Transverse colon (tissue), 4 donors: Measurements from ENCODE around the gene PLCD3. TPM values are rescaled to one million over a fixed set of nuclear protein-coding genes. Genes with fewer than 3 reads are reported as not detected.
A peak's percentile ranks its signal among the peaks of the same experiment; 100 is the strongest.

ENCODE experiments used
- DNase-seq: peaks from one replicate; pipeline ENCODE4 v3.0.0-alpha.2; 2019
- H3K27ac ChIP-seq, 4 donors: fragments of 200-600 bp; sonication (generic); 2 replicates each; pipeline ENCODE4 v1.5.1; 2016 to 2018; ENCODE audit warnings: inconsistent platforms in 4 of 4
- H3K27me3 ChIP-seq: fragments of 200-600 bp; sonication (generic); 2 replicates; pipeline ENCODE4 v1.5.1; 2017; ENCODE audit warnings: inconsistent platforms
- H3K36me3 ChIP-seq, 4 donors: fragments of 200-600 bp; sonication (generic); 2 replicates each; pipeline ENCODE4 v1.5.1; 2017 to 2019; ENCODE audit warnings: inconsistent platforms in 4 of 4
- H3K4me1 ChIP-seq, 4 donors: fragments of 200-600 bp; sonication (generic); 2 replicates each; pipeline ENCODE4 v1.5.1; 2017 to 2020; ENCODE audit warnings: inconsistent platforms in 4 of 4
- H3K4me3 ChIP-seq, 4 donors: fragments of 200-600 bp; sonication (generic); 1 replicate in 1 of 4; 2 replicates in 3 of 4; pipeline versions ENCODE4 v1.5.1 to v1.6.1; 2017 to 2019; ENCODE audit warnings: inconsistent platforms in 4 of 4
- H3K9me3 ChIP-seq, 2 donors: fragments of 200-600 bp; sonication (generic); 2 replicates each; pipeline ENCODE4 v1.5.1; 2017 to 2019; ENCODE audit warnings: inconsistent platforms in 2 of 2
- CTCF ChIP-seq, 5 experiments: fragments of 200-600 bp in 3 of 5; fragments of 450-650 bp in 2 of 5; sonication (generic) in 3 of 5; IDR thresholded peaks; 1 replicate in 2 of 5; 2 replicates in 3 of 5; pipeline ENCODE4 v1.5.1; 2016 to 2017; ENCODE audit warnings: antibody characterized with exemption in 5 of 5, inconsistent platforms in 3 of 5, mild to moderate bottlenecking in 2 of 5, moderate library complexity in 1 of 5
- EP300 ChIP-seq: sonication (generic); formaldehyde crosslinking; IDR thresholded peaks from one replicate; pipeline ENCODE4 v1.6.1; 2017; ENCODE audit warnings: antibody characterized with exemption, low read depth
- POLR2A ChIP-seq: fragments of 450-650 bp; IDR thresholded peaks from one replicate; pipeline ENCODE4 v1.6.1; 2016; ENCODE audit warnings: antibody characterized with exemption, mild to moderate bottlenecking, moderate library complexity
- POLR2AphosphoS5 ChIP-seq, 3 donors: sonication (generic); formaldehyde crosslinking; IDR thresholded peaks; one replicate each; pipeline ENCODE4 v1.6.1; 2016; ENCODE audit warnings: antibody characterized with exemption in 3 of 3
- WGBS, 2 donors: methylation state at CpG; one replicate each; pipeline ENCODE4 v1.1.5; 2018; ENCODE audit warnings: low coverage in 1 of 2; 5-methylcytosine and 5-hydroxymethylcytosine counted together
- in situ Hi-C, 4 donors: fragments of 200-750 bp; cut with MboI; loops; one replicate each; pipeline versions ENCODE4 v1.15.0 to v1.15.1; 2017; ENCODE audit warnings: low sequenced_read_pairs in 3 of 4, low pct_ligation_motif_present in 1 of 4, low pct_unique_long_range_greater_than_20kb in 1 of 4
- intact Hi-C: fragments of 100-400 bp; cut with DNase I; formaldehyde crosslinking; loops from one replicate; pipeline ENCODE4 v1.15.1; 2023; ENCODE audit warnings: low total_unique reads
- total RNA-seq, 4 donors: library from RNA; depleted of rRNA; stranded (reverse); fragments of >200 nt; gene quantifications; one replicate each; pipeline ENCODE4 v1.1.0, GENCODE V29; 2016

Gene PLCD3
- total RNA-seq, 4 donors from 2014 or later = 157 to 369 (median 335) TPM

- peak overlapping the region in 2 of 4 donors; percentile 6 to 34 for H3K4me3 ChIP-seq
- no peak for DNase-seq
- intact Hi-C loops = no loop called here
- 0 to 68% methylated on average over 1 to 5 of the region's 5 CpGs for WGBS, 2 donors
- H3K27ac ChIP-seq = peak overlapping the region; percentile 78 to 92 (median 85)
- in situ Hi-C loops = no loop called here
- H3K36me3 ChIP-seq = no peaks in the 10 kb centered on the region
- TF ChIP-seq POLR2AphosphoS5 (IDR thresholded peaks at IDR 0.05) = no peak
- no peak for TF ChIP-seq CTCF (IDR thresholded peaks at IDR 0.05)
- no peak for TF ChIP-seq POLR2A
- no peak for TF ChIP-seq EP300
- H3K4me1 ChIP-seq = peaks cover 27 to 45% (median 42%) of the 10 kb centered on the region in 4 donors
- H3K9me3 ChIP-seq = no peaks in the 10 kb centered on the region
- H3K27me3 ChIP-seq = no peaks in the 10 kb centered on the region
These were observed 39.9 kb upstream of the PLCD3 start for GRCh38 chr17:45172232-45172540.

GRCh38 chr17:45171338-45172231 is 39.3 kb upstream of the PLCD3 start:
- Histone ChIP-seq H3K27ac (peak overlapping the region; percentile 78 to 92 (median 85)), H3K27me3 (no peaks in the 10 kb centered on the region), H3K4me1 (peaks cover 27 to 44% (median 41%) of the 10 kb centered on the region in 4 donors), H3K9me3 (no peaks in the 10 kb centered on the region), H3K4me3 (peak overlapping the region in 2 of 4 donors; percentile 6 to 10), H3K36me3 (no peaks in the 10 kb centered on the region)
- TF ChIP-seq POLR2A (no peak), POLR2AphosphoS5 (IDR thresholded peaks at IDR 0.05) (no peak), CTCF (IDR thresholded peaks at IDR 0.05) (no peak), EP300 (no peak)
- intact Hi-C loops (no loop called here), in situ Hi-C loops (no loop called here)
- DNase-seq = peak; percentile 55
- 34% methylated on average over 20 of the region's 20 CpGs; no CpG with 5 or more reads in 1 of the 2 donors for WGBS, 2 donors

GRCh38 chr17:45170931-45171337 is 38.6 kb upstream of the PLCD3 start:
- Histone ChIP-seq H3K4me1 (peaks cover 27 to 38% (median 34%) of the 10 kb centered on the region in 4 donors), H3K27ac (peak overlapping the region; percentile 78 to 92 (median 85)), H3K4me3 (peak overlapping the region in 1 of 4 donors; percentile 10), H3K36me3 (no peaks in the 10 kb centered on the region), H3K27me3 (no peaks in the 10 kb centered on the region), H3K9me3 (no peaks in the 10 kb centered on the region)
- WGBS, 2 donors = 39% methylated on average over 5 of the region's 5 CpGs; no CpG with 5 or more reads in 1 of the 2 donors
- in situ Hi-C loops (no loop called here), intact Hi-C loops (no loop called here)
- peak; percentile 5 to 40 (median 8) for TF ChIP-seq POLR2AphosphoS5 (IDR thresholded peaks at IDR 0.05)
- no peak for TF ChIP-seq EP300
- DNase-seq = peak; percentile 50

- peak overlapping the region; percentile 78 to 92 (median 85) for H3K27ac ChIP-seq
- in situ Hi-C loops = no loop called here
- intact Hi-C loops = no loop called here
- TF ChIP-seq EP300 (no peak), CTCF (IDR thresholded peaks at IDR 0.05) (no peak), POLR2AphosphoS5 (IDR thresholded peaks at IDR 0.05) (no peak), POLR2A (no peak)
- H3K36me3 ChIP-seq = no peaks in the 10 kb centered on the region
- no peak overlapping the region for H3K4me3 ChIP-seq
- H3K4me1 ChIP-seq = peaks cover 27 to 34% (median 32%) of the 10 kb centered on the region in 4 donors
- 83 to 90% methylated on average over 3 to 11 of the region's 12 CpGs for WGBS, 2 donors
- no peaks in the 10 kb centered on the region for H3K9me3 ChIP-seq
- no peaks in the 10 kb centered on the region for H3K27me3 ChIP-seq
- DNase-seq = no peak
These were observed 38.1 kb upstream of the PLCD3 start for GRCh38 chr17:45170280-45170930.
